Subcutaneous abdominal adipose tissue (tissue), 5 donors: ENCODE measurements around the gene COLEC12.
"Not testable (repeated sequence)": the region's sequence is repeated elsewhere in the genome, so short reads cannot be mapped to it uniquely, and the experiment has no call there.

ENCODE experiments used
- H3K27ac ChIP-seq: one replicate; pipeline ENCODE4 v1.7.0; 2013; ENCODE audit warnings: low read depth, mild to moderate bottlenecking, inconsistent platforms, low read length, moderate library complexity
- H3K27me3 ChIP-seq, 5 donors: one replicate each; pipeline ENCODE4 v1.7.0; 2013; ENCODE audit warnings: low read length in 5 of 5, inconsistent platforms in 1 of 5; ENCODE audit not compliant: control insufficient read depth in 5 of 5, insufficient read depth in 4 of 5
- H3K36me3 ChIP-seq, 5 donors: one replicate each; pipeline ENCODE4 v1.7.0; 2013; ENCODE audit warnings: low read length in 5 of 5; ENCODE audit not compliant: control insufficient read depth in 5 of 5, insufficient read depth in 5 of 5
- H3K4me1 ChIP-seq, 5 donors: one replicate each; pipeline ENCODE4 v1.7.0; 2013; ENCODE audit warnings: low read length in 5 of 5, mild to moderate bottlenecking in 3 of 5, moderate library complexity in 1 of 5; ENCODE audit not compliant: control insufficient read depth in 5 of 5, insufficient read depth in 5 of 5
- H3K4me3 ChIP-seq, 5 donors: one replicate each; pipeline ENCODE4 v1.7.0; 2013; ENCODE audit warnings: low read length in 5 of 5, low read depth in 1 of 5
- H3K9ac ChIP-seq, 5 donors: one replicate each; pipeline ENCODE4 v1.7.0; 2013; ENCODE audit warnings: low read length in 5 of 5, mild to moderate bottlenecking in 4 of 5, moderate library complexity in 3 of 5
- H3K9me3 ChIP-seq, 5 donors: one replicate each; pipeline ENCODE4 v1.7.0; 2013; ENCODE audit warnings: low read length in 5 of 5; ENCODE audit not compliant: control insufficient read depth in 5 of 5
- donor health status: healthy.
- donor health status: healthy.
- donor health status: healthy.
- donor health status: healthy.
- donor health status: healthy.

The COLEC12 gene

DNA sequence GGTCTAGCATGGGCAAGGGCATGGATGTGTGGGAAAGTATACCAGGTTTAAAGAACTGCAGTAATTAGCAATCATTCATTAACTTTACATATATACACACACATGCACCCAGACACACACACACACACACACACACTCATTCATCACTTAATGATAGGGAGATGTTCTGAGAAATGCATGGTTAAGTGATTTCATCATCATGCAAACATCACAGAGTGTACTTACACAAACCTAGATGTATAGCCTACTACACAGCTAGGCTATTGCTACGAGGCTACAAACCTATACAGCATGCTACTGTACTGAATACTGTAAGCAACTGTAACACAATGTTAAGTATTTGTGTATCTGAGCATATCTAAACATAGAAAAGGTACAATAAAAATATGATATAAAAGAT, 83.6 kb downstream of the COLEC12 start:
- no peak overlapping the region for H3K4me3 ChIP-seq
- H3K4me1 ChIP-seq: peaks cover 0 to 12% (median 12%) of the 10 kb centered on the region in 5 donors
- no peaks in the 10 kb centered on the region for H3K36me3 ChIP-seq
- no peaks in the 10 kb centered on the region for H3K9me3 ChIP-seq
- no peaks in the 10 kb centered on the region for H3K27me3 ChIP-seq
- no peak overlapping the region for H3K9ac ChIP-seq
- H3K27ac ChIP-seq: no peak overlapping the region

DNA sequence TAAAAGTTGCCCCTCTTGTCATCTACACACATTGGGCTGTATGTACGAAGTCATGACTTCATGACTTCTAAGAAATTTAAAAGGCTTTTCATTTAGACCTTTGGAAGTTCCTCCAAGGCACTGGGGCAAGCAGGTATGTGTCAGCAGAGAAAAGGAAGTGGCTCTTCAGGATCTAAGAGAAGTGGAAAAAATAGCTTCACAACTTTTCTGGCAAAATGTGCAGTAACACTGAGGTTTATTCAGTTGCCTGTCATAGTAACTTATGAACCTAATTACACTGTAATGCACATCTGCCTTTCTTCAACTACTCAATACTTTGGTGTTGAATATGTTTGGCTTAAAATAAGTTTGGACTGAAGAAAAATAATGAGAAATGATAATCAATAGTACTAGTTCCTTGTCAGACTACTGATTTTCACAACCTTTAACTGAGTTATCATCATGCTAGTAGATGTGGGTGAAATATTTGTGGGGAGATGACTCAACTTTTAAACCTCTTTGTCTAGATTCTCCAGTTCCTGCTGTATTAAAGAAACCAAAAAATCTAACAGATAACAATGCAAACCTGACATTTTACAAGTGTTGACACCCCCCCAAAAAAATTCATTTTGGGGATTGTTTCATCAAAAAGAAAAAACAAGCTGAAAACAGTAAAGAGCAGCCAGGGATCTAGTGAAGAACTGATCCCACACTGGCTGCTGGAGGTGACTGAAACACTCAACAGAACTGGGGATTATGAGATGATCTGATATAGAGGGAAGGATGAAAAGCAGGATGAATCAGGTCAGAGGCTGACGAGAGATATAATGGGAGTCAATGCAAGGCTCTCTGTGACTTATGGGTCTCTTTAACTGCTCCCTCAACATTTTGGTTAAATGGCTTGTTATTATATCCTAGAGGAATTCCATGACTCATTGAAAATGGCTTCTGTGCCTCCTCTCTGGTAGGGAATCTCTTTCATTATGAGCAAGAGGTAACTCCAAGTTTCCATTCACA, 84.6 kb downstream of the COLEC12 start:
- Histone ChIP-seq H3K4me3 (no peak overlapping the region), H3K27ac (no peak overlapping the region), H3K36me3 (no peaks in the 10 kb centered on the region), H3K9me3 (no peaks in the 10 kb centered on the region), H3K27me3 (no peaks in the 10 kb centered on the region), H3K9ac (no peak overlapping the region), H3K4me1 (peaks cover 0 to 12% (median 12%) of the 10 kb centered on the region in 5 donors)

DNA sequence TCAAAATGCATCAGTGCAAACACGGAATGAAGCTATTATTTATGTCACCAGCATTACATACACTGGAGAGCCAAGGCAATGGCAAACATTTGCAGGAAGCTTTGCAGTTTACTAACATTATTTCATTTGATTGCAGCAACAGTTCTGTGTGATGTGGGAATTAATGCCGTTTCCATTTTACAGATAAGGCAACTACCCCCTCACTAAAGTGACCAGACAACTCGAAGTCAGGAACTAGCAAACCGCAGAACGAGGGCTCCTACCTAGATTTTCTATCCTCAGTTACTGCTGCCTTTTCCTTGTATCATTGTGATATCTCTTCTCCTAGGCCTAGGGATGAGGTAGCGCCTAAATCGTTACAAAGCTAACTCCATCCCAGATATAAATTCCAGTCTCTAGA, 85.5 kb downstream of the COLEC12 start:
- no peak overlapping the region for H3K27ac ChIP-seq
- no peak overlapping the region for H3K9ac ChIP-seq
- H3K4me1 ChIP-seq: peaks cover 0 to 14% (median 12%) of the 10 kb centered on the region in 5 donors
- no peak overlapping the region for H3K4me3 ChIP-seq
- no peaks in the 10 kb centered on the region for H3K9me3 ChIP-seq
- no peaks in the 10 kb centered on the region for H3K27me3 ChIP-seq
- H3K36me3 ChIP-seq: no peaks in the 10 kb centered on the region

DNA sequence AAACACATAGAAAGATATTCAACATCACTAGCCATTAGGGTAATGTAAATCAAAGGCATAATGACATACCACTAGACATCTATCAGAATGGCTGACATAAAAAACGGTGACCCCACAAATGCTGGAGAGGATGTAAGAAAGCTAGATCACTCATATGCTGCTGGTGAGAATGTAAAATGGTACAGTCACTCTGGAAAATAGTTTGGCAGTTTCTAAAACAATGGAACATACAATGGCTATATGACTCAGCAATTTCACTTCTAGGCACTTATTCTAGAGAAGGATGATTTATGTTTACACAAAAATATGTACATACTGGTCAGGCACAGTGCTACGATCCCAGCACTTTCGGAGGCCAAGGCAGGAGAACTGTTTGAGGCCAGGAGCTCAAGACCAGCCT, 87.3 kb downstream of the COLEC12 start:
- Histone ChIP-seq H3K36me3 (no peaks in the 10 kb centered on the region), H3K4me3 (no peak overlapping the region), H3K4me1 (peaks cover 0 to 19% (median 13%) of the 10 kb centered on the region in 5 donors), H3K27me3 (no peaks in the 10 kb centered on the region), H3K27ac (no peak overlapping the region), H3K9me3 (no peaks in the 10 kb centered on the region), H3K9ac (no peak overlapping the region)

DNA sequence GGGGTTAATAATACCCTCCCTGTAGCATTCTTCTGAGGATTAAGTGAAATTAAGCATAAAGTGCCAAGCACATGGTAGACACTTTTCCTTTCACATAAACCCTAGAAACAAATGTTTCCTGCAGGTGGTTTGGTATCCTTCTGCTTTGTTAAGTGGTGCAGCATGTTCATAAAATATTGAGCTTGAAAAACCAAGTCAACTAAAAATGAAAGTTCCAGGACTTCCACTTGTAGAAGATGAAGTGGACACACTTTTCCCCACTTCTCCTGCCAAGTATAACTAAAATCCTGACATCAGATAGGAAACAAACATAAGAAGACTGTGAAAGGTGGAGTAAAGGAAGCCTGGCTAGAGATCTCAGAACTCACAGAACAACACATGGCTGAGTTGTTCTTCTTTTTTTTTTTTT, 90.5 kb downstream of the COLEC12 start:
- no peaks in the 10 kb centered on the region for H3K36me3 ChIP-seq
- H3K27ac ChIP-seq: no peak overlapping the region
- no peak overlapping the region for H3K9ac ChIP-seq
- H3K9me3 ChIP-seq: peaks cover 0 to 4% (median 0%) of the 10 kb centered on the region in 5 donors
- peaks cover 0 to 19% (median 10%) of the 10 kb centered on the region in 5 donors for H3K4me1 ChIP-seq
- no peaks in the 10 kb centered on the region for H3K27me3 ChIP-seq
- no peak overlapping the region for H3K4me3 ChIP-seq

DNA sequence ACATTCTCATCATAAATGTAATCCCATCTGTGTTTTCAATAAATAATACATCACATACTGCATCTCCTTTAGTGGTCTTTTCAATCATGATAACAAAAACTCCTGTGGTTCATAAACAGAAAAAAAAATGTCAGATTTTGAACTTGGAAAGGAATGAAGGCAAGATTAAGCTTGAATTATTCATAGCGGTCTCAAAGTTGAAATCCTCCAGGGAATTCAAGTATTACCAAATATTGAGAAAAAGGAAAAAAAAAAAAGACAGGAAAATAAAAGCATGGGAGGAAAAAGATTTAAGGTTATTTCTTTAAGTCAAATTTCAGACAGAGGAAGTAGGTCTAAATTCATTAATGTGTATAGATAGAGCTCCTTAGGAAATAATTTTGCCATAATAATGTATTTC, 92.1 kb downstream of the COLEC12 start:
- no peaks in the 10 kb centered on the region for H3K36me3 ChIP-seq
- no peak overlapping the region for H3K9ac ChIP-seq
- peaks cover 0 to 19% (median 10%) of the 10 kb centered on the region in 5 donors for H3K4me1 ChIP-seq
- no peak overlapping the region for H3K27ac ChIP-seq
- no peaks in the 10 kb centered on the region for H3K27me3 ChIP-seq
- H3K9me3 ChIP-seq: peaks cover 0 to 4% (median 0%) of the 10 kb centered on the region in 5 donors
- H3K4me3 ChIP-seq: no peak overlapping the region

DNA sequence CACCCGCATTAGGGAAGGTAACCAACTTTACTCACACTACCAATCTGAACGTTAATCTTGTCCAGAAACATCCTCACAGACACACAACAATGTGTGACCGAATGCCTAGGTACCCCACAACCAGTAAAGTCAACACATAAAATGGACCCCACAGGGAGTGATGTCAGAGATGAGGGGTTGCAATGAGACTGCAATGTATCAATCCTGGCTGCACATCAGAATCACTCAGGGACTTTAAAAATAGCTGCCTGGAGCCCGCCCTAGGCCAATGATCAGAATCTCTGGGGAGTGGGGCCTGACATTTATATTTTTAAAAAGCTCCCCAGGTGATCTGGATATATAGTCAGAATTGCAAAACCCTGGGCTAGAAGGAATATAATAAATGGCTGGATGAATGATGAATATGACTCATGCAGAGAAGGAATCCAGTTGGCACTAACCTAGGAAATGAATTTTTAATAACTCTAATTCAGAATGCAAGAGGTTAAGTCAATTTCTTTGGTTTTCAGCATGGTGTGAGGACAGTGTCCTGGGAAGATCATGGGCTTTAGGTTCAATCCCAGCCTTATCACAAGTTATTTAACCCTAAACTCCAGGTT, 92.8 kb downstream of the COLEC12 start:
- H3K36me3 ChIP-seq: no peaks in the 10 kb centered on the region
- H3K4me3 ChIP-seq: no peak overlapping the region
- H3K9me3 ChIP-seq: peaks cover 0 to 4% (median 0%) of the 10 kb centered on the region in 5 donors

DNA sequence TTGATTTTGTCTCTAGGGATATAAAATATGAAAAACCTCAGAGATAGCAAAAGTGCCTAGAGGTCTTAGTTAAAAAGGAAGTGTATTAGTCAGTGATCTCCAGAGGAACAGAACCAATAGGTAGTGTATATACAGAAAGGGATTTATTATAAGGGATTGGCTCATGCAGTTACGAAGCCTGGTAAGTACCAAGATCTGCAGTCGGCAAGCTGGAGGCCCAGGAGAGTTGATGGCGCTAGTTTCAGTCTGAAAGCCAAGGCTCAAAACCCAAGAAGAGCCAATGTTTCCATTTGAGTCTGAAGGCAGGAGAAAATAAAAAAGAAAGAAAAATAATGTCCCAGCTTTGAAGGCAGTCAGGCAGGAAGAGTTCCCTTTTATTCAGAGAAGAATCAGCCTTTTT, 93.3 kb downstream of the COLEC12 start:
- H3K27ac ChIP-seq: no peak overlapping the region
- no peaks in the 10 kb centered on the region for H3K36me3 ChIP-seq

More for the DNA sequence above, 92.8 kb downstream of the COLEC12 start:
- Histone ChIP-seq H3K27me3 (no peaks in the 10 kb centered on the region), H3K4me1 (peaks cover 0 to 19% (median 10%) of the 10 kb centered on the region in 5 donors), H3K27ac (no peak overlapping the region), H3K9ac (no peak overlapping the region)

DNA sequence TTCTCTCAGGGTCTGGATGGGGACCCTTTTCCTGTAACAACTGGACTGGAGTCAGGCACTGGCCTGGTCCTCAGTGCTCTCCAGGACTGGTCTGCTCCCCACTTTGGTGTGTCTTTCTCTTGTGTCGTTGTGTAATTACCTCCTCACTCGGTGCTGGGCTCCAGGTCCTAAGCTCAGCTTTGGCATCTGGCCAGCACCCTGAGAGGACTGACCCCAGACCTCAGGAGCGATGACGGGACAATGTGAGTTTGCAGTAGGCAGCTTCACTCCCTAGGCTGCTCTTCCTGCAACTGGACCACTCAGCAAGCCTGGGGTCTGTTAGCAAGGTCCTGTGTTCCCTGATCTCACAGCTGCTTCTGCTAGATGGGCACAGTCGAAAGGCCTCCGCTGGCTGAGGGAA, 93.8 kb downstream of the COLEC12 start:
- H3K4me1 ChIP-seq: peaks cover 0 to 19% (median 10%) of the 10 kb centered on the region in 5 donors
- no peak overlapping the region for H3K4me3 ChIP-seq
- H3K9ac ChIP-seq: no peak overlapping the region
- peaks cover 0 to 4% (median 0%) of the 10 kb centered on the region in 5 donors for H3K9me3 ChIP-seq
- no peaks in the 10 kb centered on the region for H3K27me3 ChIP-seq
- no peak overlapping the region for H3K27ac ChIP-seq
- no peaks in the 10 kb centered on the region for H3K36me3 ChIP-seq

More for the DNA sequence above, 93.3 kb downstream of the COLEC12 start:
- peaks cover 0 to 4% (median 0%) of the 10 kb centered on the region in 5 donors for H3K9me3 ChIP-seq
- peaks cover 0 to 19% (median 10%) of the 10 kb centered on the region in 5 donors for H3K4me1 ChIP-seq
- H3K9ac ChIP-seq: no peak overlapping the region
- no peak overlapping the region for H3K4me3 ChIP-seq
- H3K27me3 ChIP-seq: no peaks in the 10 kb centered on the region

DNA sequence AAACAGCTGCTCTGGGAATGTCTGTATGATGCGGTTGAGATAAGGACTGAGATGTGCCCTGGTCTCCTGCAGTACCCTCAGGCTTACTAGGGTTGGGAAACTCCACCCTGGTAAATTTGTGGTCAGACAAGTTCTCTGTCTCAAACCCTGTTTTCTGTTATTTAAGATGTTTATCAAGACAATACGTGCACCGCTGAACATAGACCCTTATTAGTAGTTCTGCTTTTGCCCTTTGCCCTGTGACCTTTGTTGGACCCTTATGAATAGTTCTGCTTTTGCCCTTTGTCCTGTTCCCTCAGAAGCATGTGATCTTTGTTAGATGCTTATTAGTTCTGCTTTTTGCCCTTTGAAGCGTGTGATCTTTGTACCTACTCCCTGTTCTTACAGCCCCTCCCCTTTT, 95.5 kb downstream of the COLEC12 start:
- H3K36me3 ChIP-seq: not testable (repeated sequence)

More for the DNA sequence above, 95.5 kb downstream of the COLEC12 start:
- not testable (repeated sequence) for H3K27ac ChIP-seq, H3K27me3 ChIP-seq, H3K9me3 ChIP-seq, H3K9ac ChIP-seq, H3K4me3 ChIP-seq
- H3K4me1 ChIP-seq: peaks cover 0 to 29% (median 18%) of the 10 kb centered on the region in 5 donors
